Lower leg skin (tissue), 4 donors: ENCODE measurements around the gene GSG1L. TPM values are rescaled to one million over a fixed set of nuclear protein-coding genes. Genes with fewer than 3 reads are reported as not detected.
A peak's percentile ranks its signal among the peaks of the same experiment; 100 is the strongest.

Experiments used
- DNase-seq, 2 donors: peaks; one replicate each; pipeline ENCODE4 v3.0.0-alpha.2; 2019; ENCODE audit warnings: low spot score in 2 of 2
- H3K4me3 ChIP-seq: fragments of 200-600 bp; sonication (generic); 2 replicates; pipeline ENCODE4 v1.5.1; 2017; ENCODE audit warnings: mild to moderate bottlenecking, low read depth; ENCODE audit not compliant: poor library complexity, severe bottlenecking
- CTCF ChIP-seq, 3 donors: fragments of 450-650 bp; IDR thresholded peaks; one replicate each; pipeline ENCODE4 v1.5.1; 2016; ENCODE audit warnings: antibody characterized with exemption in 3 of 3, mild to moderate bottlenecking in 3 of 3, moderate library complexity in 2 of 3
- POLR2A ChIP-seq, 2 donors: fragments of 450-650 bp; IDR thresholded peaks; one replicate each; pipeline ENCODE4 v1.6.1; 2016 to 2017; ENCODE audit warnings: antibody characterized with exemption in 2 of 2, mild to moderate bottlenecking in 1 of 2, moderate library complexity in 1 of 2
- WGBS, 2 donors: methylation state at CpG; one replicate each; pipeline ENCODE4 v1.1.5; 2018; 5-methylcytosine and 5-hydroxymethylcytosine counted together
- intact Hi-C: fragments of 100-400 bp; cut with DNase I; formaldehyde crosslinking; loops from one replicate; pipeline ENCODE4 v1.15.0; 2023; ENCODE audit warnings: low total_unique reads
- total RNA-seq, 4 donors: library from RNA; depleted of rRNA; stranded (reverse); fragments of >200 nt; gene quantifications; one replicate each; pipeline ENCODE4 v1.1.0, GENCODE V29; 2016

GSG1L gene
- total RNA-seq, 4 donors from 2014 or later: 0.49 to 1.1 (median 0.59) TPM; not detected in 1

- no peak overlapping the region for H3K4me3 ChIP-seq
- 72 to 75% methylated on average over 16 of the region's 16 CpGs for WGBS, 2 donors
- peak in 1 of 2 donors; percentile 78 for DNase-seq
- intact Hi-C loops: no loop called here
- TF ChIP-seq CTCF (IDR thresholded peaks at IDR 0.05): no peak
- TF ChIP-seq POLR2A (IDR thresholded peaks at IDR 0.05): no peak
Measured at GRCh38 chr16:27841061-27841801, 222.3 kb downstream of the GSG1L start.

- DNase-seq: peak in 1 of 2 donors; percentile 78
- intact Hi-C loops: no loop called here
- no peak for TF ChIP-seq POLR2A (IDR thresholded peaks at IDR 0.05)
- TF ChIP-seq CTCF (IDR thresholded peaks at IDR 0.05): no peak
Measured at GRCh38 chr16:27840311-27841060, 223.0 kb downstream of the GSG1L start.

GRCh38 chr16:27839419-27839818 is 224.1 kb downstream of the GSG1L start:
- no peak overlapping the region for H3K4me3 ChIP-seq
- 73 to 79% methylated on average over 2 of the region's 2 CpGs for WGBS, 2 donors
- no peak for DNase-seq
- TF ChIP-seq POLR2A (IDR thresholded peaks at IDR 0.05) (no peak), CTCF (IDR thresholded peaks at IDR 0.05) (no peak)
- intact Hi-C loops: no loop called here

More at GRCh38 chr16:27840311-27841060, 223.0 kb downstream of the GSG1L start:
- no peak overlapping the region for H3K4me3 ChIP-seq
- 78 to 82% methylated on average over 18 of the region's 18 CpGs for WGBS, 2 donors

GRCh38 chr16:27838536-27839175 is 224.9 kb downstream of the GSG1L start:
- peak in 1 of 2 donors; percentile 68 for DNase-seq
- H3K4me3 ChIP-seq: no peak overlapping the region
- intact Hi-C loops: no loop called here
- 59 to 75% methylated on average over 1 to 3 of the region's 3 CpGs for WGBS, 2 donors
- TF ChIP-seq CTCF (IDR thresholded peaks at IDR 0.05): no peak
- TF ChIP-seq POLR2A (IDR thresholded peaks at IDR 0.05): no peak

- 59 to 79% methylated on average over 2 of the region's 2 CpGs for WGBS, 2 donors
- no peak for TF ChIP-seq POLR2A (IDR thresholded peaks at IDR 0.05)
- no peak for TF ChIP-seq CTCF (IDR thresholded peaks at IDR 0.05)
- intact Hi-C loops: no loop called here
- H3K4me3 ChIP-seq: no peak overlapping the region
- DNase-seq: peak in 1 of 2 donors; percentile 37
Measured at GRCh38 chr16:27829975-27830374, 233.5 kb downstream of the GSG1L start.
